PC-9 (cell line): ENCODE measurements around the gene ZSCAN5A. TPM values are rescaled to one million over a fixed set of nuclear protein-coding genes. Genes with fewer than 3 reads are reported as not detected.

Experiments used
- BruUV-seq: library from RNA; stranded (reverse); fragments of 400-500 nt; replicated peaks from 2 replicates; lab custom pipeline; 2021; lab: Mats Ljungman, UMichigan
- CTCF ChIA-PET: fragments of 300-600 bp; sonication (Branson Sonifier 250); formaldehyde crosslinking; loops from one replicate; lab custom pipeline; 2022; ENCODE audit warnings: antibody characterized with exemption; lab: Charles Lee
- POLR2A ChIA-PET: fragments of 300-600 bp; sonication (Branson Sonifier 250); formaldehyde crosslinking; loops from one replicate; lab custom pipeline; 2022; ENCODE audit warnings: antibody characterized with exemption; ENCODE audit not compliant: unreplicated experiment; lab: Charles Lee
- DNase-seq, 2 experiments: peaks; one replicate each; pipeline versions ENCODE4 v3.0.0 to v3.0.0-alpha.2; 2015 to 2022; ENCODE audit warnings: mixed read lengths in 1 of 2
- H2AFZ ChIP-seq: fragments of 200-600 bp; sonication (generic); 2 replicates; pipeline ENCODE4 v1.8.1; 2017; ENCODE audit warnings: antibody characterized with exemption
- H3F3A ChIP-seq: fragments of 200-600 bp; sonication (generic); 2 replicates; pipeline ENCODE4 v1.8.1; 2017; ENCODE audit warnings: antibody characterized with exemption, mild to moderate bottlenecking, low read depth; ENCODE audit not compliant: insufficient read depth
- H3K27ac ChIP-seq: fragments of 200-600 bp; sonication (generic); 2 replicates; pipeline ENCODE4 v1.6.1; 2016; ENCODE audit warnings: mixed run types
- H3K27me3 ChIP-seq: fragments of 200-600 bp; sonication (generic); 2 replicates; pipeline ENCODE4 v1.6.1; 2016; ENCODE audit warnings: low read depth, mixed run types; ENCODE audit not compliant: insufficient read depth
- H3K36me3 ChIP-seq: fragments of 200-600 bp; sonication (generic); 2 replicates; pipeline ENCODE4 v1.6.1; 2016; ENCODE audit warnings: low read depth, mixed run types
- H3K4me1 ChIP-seq: fragments of 200-600 bp; sonication (generic); replicated peaks from 2 replicates; pipeline ENCODE4 v1.6.1; 2016; ENCODE audit warnings: mixed run types; ENCODE audit not compliant: insufficient read depth
- H3K4me2 ChIP-seq: fragments of 200-600 bp; sonication (generic); 2 replicates; pipeline ENCODE4 v1.6.1; 2017; ENCODE audit warnings: mixed run types
- H3K4me3 ChIP-seq: fragments of 200-600 bp; sonication (generic); 2 replicates; pipeline ENCODE4 v1.6.1; 2016; ENCODE audit warnings: mixed run types
- H3K79me2 ChIP-seq: fragments of 200-600 bp; sonication (generic); 2 replicates; pipeline ENCODE4 v1.6.1; 2017; ENCODE audit warnings: low read depth, mixed run types
- H3K9me2 ChIP-seq: fragments of 200-600 bp; sonication (generic); 2 replicates; pipeline ENCODE4 v1.8.1; 2017; ENCODE audit warnings: mild to moderate bottlenecking; ENCODE audit not compliant: insufficient read depth
- H3K9me3 ChIP-seq: fragments of 200-600 bp; sonication (generic); 2 replicates; pipeline ENCODE4 v1.8.1; 2016; ENCODE audit warnings: low read depth; ENCODE audit not compliant: insufficient read depth
- H4K20me1 ChIP-seq: fragments of 200-600 bp; sonication (generic); 2 replicates; pipeline ENCODE4 v1.8.1; 2017; ENCODE audit not compliant: insufficient read depth
- CTCF ChIP-seq: fragments of 200-600 bp; sonication (generic); conservative IDR thresholded peaks from 2 replicates; pipeline ENCODE4 v1.6.1; 2017; ENCODE audit warnings: mixed run types, antibody characterized with exemption, mild to moderate bottlenecking, moderate library complexity
- EZH2 ChIP-seq: fragments of 200-600 bp; sonication (generic); IDR thresholded peaks from 2 replicates; pipeline ENCODE4 v1.8.0; 2017; ENCODE audit warnings: antibody characterized with exemption, low read depth
- intact Hi-C: fragments of 100-400 bp; cut with micrococcal nuclease; formaldehyde crosslinking; loops from one replicate; pipeline ENCODE4 v1.10.0; 2022; ENCODE audit not compliant: unreplicated experiment
- total RNA-seq: library from RNA; stranded (reverse); gene quantifications from 2 replicates; pipeline ENCODE4 v1.2.3, GENCODE V29; 2021

ZSCAN5A gene
- total RNA-seq, 1 experiment from 2014 or later, result 20.5 TPM

DNA sequence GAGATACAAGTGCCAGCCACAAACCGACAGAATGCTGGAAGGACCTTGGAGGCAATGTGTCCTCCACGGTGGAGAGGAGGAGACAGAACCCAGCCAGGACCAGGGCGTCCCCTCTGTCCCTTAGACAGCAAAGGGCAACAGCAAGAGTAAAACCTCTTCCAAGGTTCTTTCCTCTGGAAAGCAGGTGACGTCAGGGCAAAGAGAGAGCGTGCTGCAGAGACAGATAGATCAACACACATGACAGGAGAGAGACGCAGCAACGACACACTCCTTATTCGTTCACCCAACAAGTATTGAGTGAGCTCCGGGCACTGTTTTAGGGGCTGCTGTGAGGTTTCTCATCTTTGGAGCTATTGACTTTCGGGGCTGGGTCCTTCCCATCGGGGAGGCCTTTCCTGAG, 140.1 kb downstream of the ZSCAN5A start:
- Histone ChIP-seq H3K27ac (no peak overlapping the region), H4K20me1 (no peaks in the 10 kb centered on the region), H3K27me3 (peaks cover 43% of the 10 kb centered on the region), H2AFZ (no peak overlapping the region), H3K4me3 (no peak overlapping the region), H3K36me3 (no peaks in the 10 kb centered on the region), H3K9me3 (no peaks in the 10 kb centered on the region), H3F3A (0 out of 2 replicates have a peak, but pooled peaks cover 6% of the 10 kb centered on the region), H3K9me2 (no peaks in the 10 kb centered on the region), H3K4me2 (no peak overlapping the region), H3K4me1 (peaks cover 5% of the 10 kb centered on the region), H3K79me2 (no peaks in the 10 kb centered on the region)
- no TSS peak for BruUV-seq
- DNase-seq, result no peak
- intact Hi-C loops, result no loop called here
- TF ChIP-seq CTCF, result no peak
- TF ChIP-seq EZH2, result no peak
- ChIA-PET CTCF (interaction anchor here (0.5 kb wide), 2 partner anchors 103 to 1669 kb away, joined by 4 read pairs; no protein-coding TSS in a partner anchor), POLR2A (no interaction called here)

DNA sequence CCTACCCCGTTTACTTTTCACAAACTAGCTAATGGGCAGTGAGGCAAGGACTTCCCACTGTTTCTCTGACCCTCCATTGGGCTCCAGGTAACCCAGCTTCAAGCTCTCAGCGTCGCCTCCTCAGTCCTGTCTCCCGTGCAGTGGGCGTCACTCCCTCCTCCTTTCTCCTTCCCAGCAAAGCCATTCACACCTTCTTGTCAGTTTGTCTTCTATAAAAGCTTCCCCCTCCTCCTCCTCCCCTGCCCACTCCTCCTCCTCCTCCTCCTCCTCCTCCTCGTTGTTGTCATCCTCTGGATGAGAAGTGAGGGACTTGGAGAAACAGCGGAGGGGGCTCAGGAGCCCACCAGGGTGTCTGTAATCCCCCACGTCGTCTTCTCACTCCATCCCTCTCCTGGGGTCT, 140.6 kb downstream of the ZSCAN5A start:
- Histone ChIP-seq H3F3A (0 out of 2 replicates have a peak, but pooled peaks cover 6% of the 10 kb centered on the region), H3K27ac (no peak overlapping the region), H3K4me2 (no peak overlapping the region), H3K9me2 (no peaks in the 10 kb centered on the region), H2AFZ (no peak overlapping the region), H3K27me3 (peaks cover 43% of the 10 kb centered on the region), H4K20me1 (no peaks in the 10 kb centered on the region), H3K4me1 (peaks cover 5% of the 10 kb centered on the region), H3K79me2 (no peaks in the 10 kb centered on the region), H3K9me3 (no peaks in the 10 kb centered on the region), H3K36me3 (no peaks in the 10 kb centered on the region), H3K4me3 (no peak overlapping the region)
- no TSS peak for BruUV-seq
- no peak for DNase-seq
- ChIA-PET POLR2A (no interaction called here), CTCF (interaction anchor here (0.5 kb wide), 1 partner anchor 102 kb away, joined by 4 read pairs; no protein-coding TSS in a partner anchor)
- TF ChIP-seq EZH2, result no peak
- TF ChIP-seq CTCF, result no peak
- intact Hi-C loops, result no loop called here

Other genes starting within 250 kb of the ZSCAN5A start
- 51.4 and 51.5 TPM in 2 replicates for gene ZNF787, start 193.5 kb downstream of the ZSCAN5A start, total RNA-seq
- gene ZNF444, start 173.6 kb downstream of the ZSCAN5A start, total RNA-seq, result 50.5 and 74.2 TPM in 2 replicates
- gene GALP, start 138.8 kb downstream of the ZSCAN5A start, total RNA-seq, result not detected in 2 replicates
- not detected in 2 replicates for gene ZSCAN5B, start 117.1 kb downstream of the ZSCAN5A start, total RNA-seq
- not detected in 2 replicates for gene ZSCAN5C, start 112.6 kb downstream of the ZSCAN5A start, total RNA-seq
- not detected in 2 replicates for gene EDDM13, start 42.1 kb downstream of the ZSCAN5A start, total RNA-seq
- gene ZNF582, start 78.7 kb upstream of the ZSCAN5A start, total RNA-seq, result 1.8 and 3.4 TPM in 2 replicates
- gene ZNF583, start 89.5 kb upstream of the ZSCAN5A start, total RNA-seq, result 2.5 and 3.1 TPM in 2 replicates
- gene ZNF667, start 162.5 kb upstream of the ZSCAN5A start, total RNA-seq, result not detected in 2 replicates
- 0.57 and 0.78 TPM in 2 replicates for gene ZNF471, start 193.0 kb upstream of the ZSCAN5A start, total RNA-seq
- gene ZFP28, start 224.1 kb upstream of the ZSCAN5A start, total RNA-seq, result 2.8 and 3.2 TPM in 2 replicates